H9 (cell line): ENCODE data around the gene DUOX1. TPM values are rescaled to one million over a fixed set of nuclear protein-coding genes. Genes with fewer than 3 reads are reported as not detected.

ENCODE experiments used
- DNase-seq: peaks from one replicate; pipeline ENCODE4 v3.0.0-alpha.2; 2017
- H2AFZ ChIP-seq: one replicate; pipeline ENCODE4 v1.6.1; 2013; ENCODE audit warnings: mild to moderate bottlenecking, low read length, control low read depth, moderate library complexity
- H2AK5ac ChIP-seq: 2 replicates; pipeline ENCODE4 v1.6.1; 2013; ENCODE audit warnings: low read length, control low read depth, mixed read lengths; ENCODE audit not compliant: insufficient read length
- H2BK120ac ChIP-seq: one replicate; pipeline ENCODE4 v1.6.1; 2013; ENCODE audit warnings: low read depth, mild to moderate bottlenecking, low read length, control low read depth, inconsistent platforms; ENCODE audit not compliant: poor library complexity, severe bottlenecking
- H2BK12ac ChIP-seq: 2 replicates; pipeline ENCODE4 v1.6.1; 2013; ENCODE audit warnings: low read length, control low read depth, mixed read lengths, low read depth; ENCODE audit not compliant: insufficient read length
- H2BK15ac ChIP-seq: 2 replicates; pipeline ENCODE4 v1.6.1; 2013; ENCODE audit warnings: low read depth, low read length, control low read depth
- H2BK20ac ChIP-seq: one replicate; pipeline ENCODE4 v1.6.1; 2013; ENCODE audit warnings: low read depth, mild to moderate bottlenecking, low read length, control low read depth, inconsistent platforms; ENCODE audit not compliant: poor library complexity, severe bottlenecking
- H2BK5ac ChIP-seq: 2 replicates; pipeline ENCODE4 v1.6.1; 2013; ENCODE audit warnings: low read length, control low read depth, mixed read lengths; ENCODE audit not compliant: insufficient read length
- H3K14ac ChIP-seq: 2 replicates; pipeline ENCODE4 v1.6.1; 2013; ENCODE audit warnings: low read length, control low read depth; ENCODE audit not compliant: insufficient read depth
- H3K18ac ChIP-seq: 2 replicates; pipeline ENCODE4 v1.6.1; 2013; ENCODE audit warnings: low read depth, mild to moderate bottlenecking, mixed read lengths, low read length, control low read depth; ENCODE audit not compliant: insufficient read length
- H3K23ac ChIP-seq: 2 replicates; pipeline ENCODE4 v1.6.1; 2013; ENCODE audit warnings: low read length, control low read depth, mixed read lengths, low read depth; ENCODE audit not compliant: insufficient read length
- H3K23me2 ChIP-seq: 2 replicates; pipeline ENCODE4 v1.6.1; 2013; ENCODE audit warnings: low read depth, mild to moderate bottlenecking, mixed read lengths, low read length, control low read depth; ENCODE audit not compliant: insufficient read length, poor library complexity, severe bottlenecking
- H3K27ac ChIP-seq: 2 replicates; pipeline ENCODE4 v1.5.1; 2013; ENCODE audit warnings: low read length, control low read depth, mixed read lengths, low read depth; ENCODE audit not compliant: insufficient read length
- H3K27me3 ChIP-seq: 2 replicates; pipeline ENCODE4 v1.6.1; 2013; ENCODE audit warnings: low read length, control low read depth, inconsistent platforms; ENCODE audit not compliant: insufficient read depth
- H3K4ac ChIP-seq: 2 replicates; pipeline ENCODE4 v1.6.1; 2013; ENCODE audit warnings: low read depth, mild to moderate bottlenecking, control low read depth, inconsistent platforms, low read length, moderate library complexity
- H3K4me1 ChIP-seq: 2 replicates; pipeline ENCODE4 v1.6.1; 2013; ENCODE audit warnings: low read length, control low read depth, inconsistent platforms; ENCODE audit not compliant: insufficient read depth
- H3K4me2 ChIP-seq: 2 replicates; pipeline ENCODE4 v1.6.1; 2013; ENCODE audit warnings: low read length, control low read depth, mixed read lengths; ENCODE audit not compliant: insufficient read length, insufficient read depth
- H3K56ac ChIP-seq: 2 replicates; pipeline ENCODE4 v1.6.1; 2013; ENCODE audit warnings: low read depth, mild to moderate bottlenecking, mixed read lengths, low read length, control low read depth; ENCODE audit not compliant: insufficient read length
- H3K79me1 ChIP-seq: 2 replicates; pipeline ENCODE4 v1.6.1; 2013; ENCODE audit warnings: low read depth, mild to moderate bottlenecking, moderate library complexity, low read length, control low read depth, inconsistent platforms; ENCODE audit not compliant: insufficient read depth, poor library complexity, severe bottlenecking
- H3K79me2 ChIP-seq: 2 replicates; pipeline ENCODE4 v1.6.1; 2013; ENCODE audit warnings: low read length, control low read depth, inconsistent platforms; ENCODE audit not compliant: insufficient read depth
- H3K9ac ChIP-seq: 2 replicates; pipeline ENCODE4 v1.6.1; 2013; ENCODE audit warnings: low read length, control low read depth, mixed read lengths; ENCODE audit not compliant: insufficient read length; ENCODE audit errors: extremely low read depth
- H3K9me3 ChIP-seq: one replicate; pipeline ENCODE4 v1.6.1; 2013; ENCODE audit warnings: low read depth, low read length, inconsistent platforms; ENCODE audit not compliant: control insufficient read depth
- H3T11ph ChIP-seq: one replicate; pipeline ENCODE4 v1.6.1; 2013; ENCODE audit warnings: mild to moderate bottlenecking, low read length, control low read depth, inconsistent platforms
- H4K20me1 ChIP-seq: one replicate; pipeline ENCODE4 v1.6.1; 2013; ENCODE audit not compliant: control insufficient read depth, insufficient read length, insufficient read depth
- H4K5ac ChIP-seq: 2 replicates; pipeline ENCODE4 v1.6.1; 2013; ENCODE audit warnings: low read depth, mild to moderate bottlenecking, mixed read lengths, low read length, control low read depth; ENCODE audit not compliant: insufficient read length
- H4K8ac ChIP-seq: replicated peaks from 2 replicates; pipeline ENCODE4 v1.6.1; 2013; ENCODE audit warnings: low read length, control low read depth, mixed read lengths, low read depth; ENCODE audit not compliant: insufficient read length
- H4K91ac ChIP-seq: 2 replicates; pipeline ENCODE4 v1.6.1; 2013; ENCODE audit warnings: low read depth, mild to moderate bottlenecking, moderate library complexity, mixed read lengths, low read length, control low read depth; ENCODE audit not compliant: insufficient read length
- H3K27ac Mint-ChIP-seq, 3 experiments: 2 replicates in 2 of 3; 3 replicates in 1 of 3; pipeline ENCODE4 v1.8.0; 2020 to 2021; ENCODE audit warnings: mixed read lengths in 3 of 3, mild to moderate bottlenecking in 1 of 3, moderate library complexity in 1 of 3
- H3K27me3 Mint-ChIP-seq: 2 replicates; pipeline ENCODE4 v1.8.0; 2021; ENCODE audit warnings: low read depth, mild to moderate bottlenecking, moderate library complexity, mixed read lengths
- H3K36me3 Mint-ChIP-seq, 3 experiments: 2 replicates in 2 of 3; 3 replicates in 1 of 3; pipeline ENCODE4 v1.8.0; 2020 to 2021; ENCODE audit warnings: low read depth in 3 of 3, mixed read lengths in 3 of 3; ENCODE audit not compliant: insufficient read depth in 1 of 3
- H3K4me1 Mint-ChIP-seq, 2 experiments: 2 replicates each; pipeline ENCODE4 v1.8.0; 2020; ENCODE audit warnings: mixed read lengths in 2 of 2
- H3K4me3 Mint-ChIP-seq, 2 experiments: 2 replicates in 1 of 2; 3 replicates in 1 of 2; pipeline ENCODE4 v1.8.0; 2020 to 2021; ENCODE audit warnings: mild to moderate bottlenecking in 2 of 2, mixed read lengths in 2 of 2, moderate library complexity in 1 of 2
- H3K9me3 Mint-ChIP-seq, 2 experiments: 2 replicates in 1 of 2; 3 replicates in 1 of 2; pipeline ENCODE4 v1.8.0; 2020; ENCODE audit warnings: mild to moderate bottlenecking in 2 of 2, mixed read lengths in 2 of 2, moderate library complexity in 1 of 2
- CTCF ChIP-seq: fragments of 200-600 bp; sonication (generic); conservative IDR thresholded peaks from 3 replicates; pipeline ENCODE4 v1.8.0; 2021; ENCODE audit warnings: antibody characterized with exemption, mild to moderate bottlenecking
- WGBS: extraction: QIAGEN DNeasy Blood & Tissue Kit; methylation state at CpG from one replicate; pipeline ENCODE4 v1.1.7; 2013; ENCODE audit warnings: missing lambda C conversion rate, low lambda C conversion rate, mixed read lengths; ENCODE audit not compliant: insufficient read length; ENCODE audit errors: extremely low coverage; 5-methylcytosine and 5-hydroxymethylcytosine counted together
- total RNA-seq: library from RNA; stranded (reverse); gene quantifications from 2 replicates; pipeline ENCODE4 v1.2.1, GENCODE V29; 2021

DUOX1 gene
- total RNA-seq, 1 experiment from 2014 or later: 2.6 TPM

GRCh38 chr15:45132844-45133560 is 3.2 kb downstream of the DUOX1 start:
- Mint-ChIP-seq H3K9me3 (no peaks in the 10 kb centered on the region), H3K4me1 (peaks cover 15 to 20% of the 10 kb centered on the region in 2 experiments), H3K4me3 (no peak overlapping the region), H3K27me3 (peaks cover 89% of the 10 kb centered on the region), H3K27ac (no peak overlapping the region), H3K36me3 (peaks cover 0 to 1% (median 0%) of the 10 kb centered on the region in 3 experiments; a peak in 1 of 7 replicates)
- H2AFZ ChIP-seq: no peak overlapping the region
- no peaks in the 10 kb centered on the region for H4K20me1 ChIP-seq
- no peak overlapping the region for H3K4me2 ChIP-seq
- H2BK12ac ChIP-seq: no peak overlapping the region
- no peak overlapping the region for H3K9ac ChIP-seq
- H3T11ph ChIP-seq: no peak overlapping the region
- H2AK5ac ChIP-seq: no peak overlapping the region
- H3K23me2 ChIP-seq: peaks cover 11% of the 10 kb centered on the region
- peaks cover 76% of the 10 kb centered on the region for H3K27me3 ChIP-seq
- no peak overlapping the region for H2BK120ac ChIP-seq
- no peak overlapping the region for H3K56ac ChIP-seq
- H4K5ac ChIP-seq: no peak overlapping the region
- H3K79me2 ChIP-seq: no peaks in the 10 kb centered on the region
- no peaks in the 10 kb centered on the region for H3K4me1 ChIP-seq
- H3K18ac ChIP-seq: no peak overlapping the region
- no peak overlapping the region for H2BK5ac ChIP-seq
- WGBS: no CpG with 5 or more reads among the region's 3 CpGs
- no peak overlapping the region for H3K27ac ChIP-seq
- H3K23ac ChIP-seq: no peak overlapping the region
- H3K4ac ChIP-seq: no peak overlapping the region
- no peaks in the 10 kb centered on the region for H3K79me1 ChIP-seq
- H2BK20ac ChIP-seq: no peak overlapping the region
- no peaks in the 10 kb centered on the region for H3K9me3 ChIP-seq
- no peak overlapping the region for H4K91ac ChIP-seq
- TF ChIP-seq CTCF: no peak
- no peak overlapping the region for H2BK15ac ChIP-seq
- H3K14ac ChIP-seq: no peak overlapping the region
- DNase-seq: no peak
- H4K8ac ChIP-seq: no peak overlapping the region
